CD4-positive, alpha-beta T cell treated with Interleukin-17A for 1 hour (primary cell): ENCODE results near the gene TARS3.

Experiments
- DNase-seq: peaks from one replicate; pipeline ENCODE4 v3.0.0-alpha.2; 2020

The TARS3 gene

GRCh38 chr15:101697488-101697887 is 26.8 kb downstream of the TARS3 start:
- peak; percentile 10 for DNase-seq

- DNase-seq: no peak
These were observed 27.4 kb downstream of the TARS3 start for GRCh38 chr15:101696829-101697228.

- no peak for DNase-seq
These were observed 30.0 kb downstream of the TARS3 start for GRCh38 chr15:101694261-101694660.

DNA sequence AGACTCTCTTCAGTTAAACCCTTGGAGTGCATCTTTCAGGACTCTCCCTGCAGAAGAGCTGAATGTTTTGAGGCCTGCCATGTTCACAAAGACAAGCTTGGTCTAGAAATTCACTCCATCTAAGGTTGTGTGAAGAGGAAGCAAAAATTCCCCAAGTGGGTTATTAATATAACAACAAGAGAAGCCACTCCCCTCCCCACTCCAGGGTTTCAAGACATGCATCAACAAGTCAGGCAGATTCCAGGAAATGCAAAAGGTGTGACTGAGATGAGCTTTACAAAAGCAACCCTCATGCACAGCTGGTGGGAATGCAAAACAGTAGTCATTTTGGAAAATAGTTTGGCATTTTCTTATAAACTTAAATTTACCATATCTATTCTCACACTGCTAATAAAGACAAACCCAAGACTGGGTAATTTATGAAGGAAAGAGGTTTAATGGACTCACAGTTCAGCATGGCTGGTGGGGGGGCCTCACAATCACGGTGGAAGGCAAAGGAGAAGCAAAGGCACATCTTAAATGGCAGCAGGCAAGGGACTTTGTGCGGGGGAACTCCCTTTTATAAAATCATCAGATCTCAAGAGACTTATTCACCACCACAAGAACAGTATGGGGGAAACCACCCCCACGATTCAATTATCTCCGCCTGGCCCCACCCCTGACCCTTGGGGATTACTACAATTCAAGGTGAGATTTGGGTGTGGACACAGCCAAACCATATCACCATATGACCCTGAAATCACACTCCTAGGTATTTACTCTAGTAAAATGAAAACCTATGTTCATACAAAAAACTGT is 31.3 kb downstream of the TARS3 start:
- DNase-seq: no peak

GRCh38 chr15:101689901-101690300 is 34.4 kb downstream of the TARS3 start:
- no peak for DNase-seq

GRCh38 chr15:101686718-101687117 is 37.6 kb downstream of the TARS3 start:
- DNase-seq: no peak

DNA sequence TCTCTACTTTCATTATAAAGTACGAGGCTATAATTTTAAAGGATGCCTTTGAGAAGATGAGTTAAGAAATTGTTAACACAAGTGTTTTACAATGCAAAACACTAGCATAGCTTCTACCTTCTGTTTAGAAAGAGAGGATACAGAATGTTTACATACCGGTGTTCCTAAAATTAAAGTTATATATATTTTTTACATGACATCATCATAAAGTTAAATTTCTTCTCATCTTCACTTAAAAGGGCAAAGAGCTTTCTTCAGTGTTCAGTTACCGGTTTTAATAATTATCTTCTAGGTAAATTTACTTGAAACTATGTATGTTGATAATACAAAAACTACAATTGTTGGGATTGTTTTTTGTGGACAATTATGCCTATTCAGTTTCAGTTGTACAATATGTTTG is 39.4 kb downstream of the TARS3 start:
- no peak for DNase-seq

DNA sequence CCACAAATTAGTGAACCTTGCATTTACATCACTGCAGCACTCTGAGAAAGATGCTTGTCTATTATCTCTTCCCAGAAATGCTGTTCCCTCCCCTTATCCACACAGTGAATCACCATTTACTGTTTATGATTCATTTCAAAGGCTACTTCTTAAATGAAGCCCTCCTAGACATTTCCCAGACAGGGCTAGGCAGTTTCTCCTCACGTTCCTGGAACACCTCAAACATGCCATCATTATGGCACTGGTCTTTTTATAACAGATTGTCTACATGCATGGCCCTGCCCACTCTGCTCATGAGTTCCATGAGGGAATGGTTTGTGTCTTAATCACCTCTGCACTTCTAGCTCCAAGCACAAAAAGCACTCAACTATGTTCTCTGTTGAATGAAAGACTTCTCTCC is 39.9 kb downstream of the TARS3 start:
- DNase-seq: no peak

- DNase-seq: no peak
These were observed 44.5 kb downstream of the TARS3 start for GRCh38 chr15:101679806-101680205.

GRCh38 chr15:101676921-101677329 is 47.3 kb downstream of the TARS3 start:
- no peak for DNase-seq

DNA sequence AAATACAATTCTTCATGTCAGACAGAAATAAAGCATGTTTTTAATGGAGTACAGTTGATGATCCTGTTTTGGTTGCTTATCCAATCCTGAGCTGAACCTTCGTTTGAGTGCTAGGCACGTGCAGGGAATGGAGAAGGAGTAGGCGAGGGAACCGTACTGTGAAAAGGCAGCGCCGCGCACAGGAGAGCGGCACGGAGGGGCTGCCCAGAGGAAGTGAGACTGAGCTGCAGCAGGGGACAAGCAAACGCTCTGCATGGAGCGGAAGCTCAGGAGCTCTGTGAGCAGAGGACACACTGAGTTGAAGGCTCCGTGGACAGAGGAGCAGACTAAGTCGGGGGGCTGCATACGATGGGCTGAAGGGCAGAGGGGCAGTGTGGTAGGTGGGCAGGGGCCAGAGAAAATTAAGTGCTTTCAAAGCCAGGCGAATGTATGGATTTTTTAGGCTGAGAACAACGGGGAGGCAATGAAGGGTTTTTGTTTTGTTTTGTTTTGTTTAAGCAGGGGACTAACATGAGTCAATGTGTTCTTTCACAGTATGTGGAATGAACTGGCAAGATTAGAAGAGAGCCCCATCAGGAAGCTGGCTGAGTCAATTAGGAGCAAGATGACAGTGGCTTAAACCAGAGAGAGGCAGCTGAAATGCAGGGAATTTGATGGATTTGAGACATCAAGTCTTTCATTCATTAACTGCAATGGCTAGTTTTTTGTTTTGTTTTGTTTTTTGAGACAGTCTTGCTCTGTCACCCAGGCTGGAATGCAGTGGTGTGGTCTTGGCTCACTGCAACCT is 48.3 kb downstream of the TARS3 start:
- DNase-seq: no peak

DNA sequence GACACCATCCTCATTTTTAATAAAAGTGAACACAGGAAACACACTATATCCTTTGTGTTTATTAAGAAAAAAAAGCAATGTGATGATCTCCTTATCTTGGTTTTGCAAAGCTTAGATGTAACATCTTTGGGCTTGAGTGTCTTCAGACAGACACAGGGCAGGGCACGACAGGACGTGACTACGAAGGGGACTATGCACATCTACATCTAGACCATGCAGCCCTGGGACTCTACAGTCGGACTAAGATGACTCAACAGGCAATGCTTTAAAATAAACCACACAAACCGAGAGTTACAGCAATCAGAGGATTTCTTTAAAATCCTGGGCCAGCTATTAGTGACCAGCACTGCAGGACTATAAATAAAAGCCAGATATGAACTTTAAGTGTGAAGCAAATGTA is 49.3 kb downstream of the TARS3 start:
- DNase-seq: no peak

DNA sequence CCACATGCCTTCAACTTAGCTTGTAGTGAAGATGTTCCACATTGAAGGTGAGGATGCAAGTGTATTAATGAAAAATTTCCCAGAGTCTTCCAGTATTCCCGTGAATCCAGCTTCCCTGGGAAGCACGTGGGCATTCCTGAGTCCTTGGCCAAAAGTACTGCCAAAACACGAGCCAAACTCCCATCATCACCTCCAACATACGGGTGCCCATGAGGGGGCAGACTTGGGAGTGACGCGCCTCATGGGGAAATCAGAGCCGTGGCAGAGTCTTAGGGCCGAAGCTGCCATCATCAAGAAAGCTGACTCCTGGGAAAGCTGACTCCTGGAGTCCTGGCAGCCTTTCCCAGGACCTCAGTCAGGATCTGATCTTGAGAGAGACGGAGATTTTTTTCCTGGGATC is 52.0 kb downstream of the TARS3 start:
- no peak for DNase-seq

GRCh38 chr15:101669744-101670143 is 54.5 kb downstream of the TARS3 start:
- DNase-seq: no peak

DNA sequence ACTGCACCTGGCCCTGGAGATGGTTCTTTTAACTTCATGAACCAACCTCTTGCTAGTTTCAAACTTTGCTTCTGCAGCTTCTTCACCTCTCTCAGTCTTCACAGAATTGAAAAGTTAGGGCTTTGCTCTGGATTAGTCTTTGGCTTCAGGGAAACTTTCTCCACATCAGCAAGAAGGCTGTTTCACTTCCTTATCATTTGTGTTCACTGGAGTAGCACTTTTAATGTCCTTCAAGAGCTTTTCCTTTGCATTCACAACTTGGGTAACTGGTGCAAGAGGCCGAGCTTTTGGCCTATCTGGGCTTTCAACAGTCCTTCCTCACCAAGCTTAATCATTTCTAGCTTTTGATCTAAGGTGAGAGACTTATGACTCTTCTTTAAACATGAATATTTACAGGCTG is 56.4 kb downstream of the TARS3 start:
- DNase-seq: no peak

- DNase-seq: no peak
These were observed 59.9 kb downstream of the TARS3 start for GRCh38 chr15:101664303-101664913.

GRCh38 chr15:101662203-101662602 is 62.1 kb downstream of the TARS3 start:
- DNase-seq: no peak

GRCh38 chr15:101660005-101660404 is 64.3 kb downstream of the TARS3 start:
- no peak for DNase-seq

- DNase-seq: no peak
These were observed 66.1 kb downstream of the TARS3 start for GRCh38 chr15:101657968-101658784.

GRCh38 chr15:101657171-101657570 is 67.1 kb downstream of the TARS3 start:
- no peak for DNase-seq

DNA sequence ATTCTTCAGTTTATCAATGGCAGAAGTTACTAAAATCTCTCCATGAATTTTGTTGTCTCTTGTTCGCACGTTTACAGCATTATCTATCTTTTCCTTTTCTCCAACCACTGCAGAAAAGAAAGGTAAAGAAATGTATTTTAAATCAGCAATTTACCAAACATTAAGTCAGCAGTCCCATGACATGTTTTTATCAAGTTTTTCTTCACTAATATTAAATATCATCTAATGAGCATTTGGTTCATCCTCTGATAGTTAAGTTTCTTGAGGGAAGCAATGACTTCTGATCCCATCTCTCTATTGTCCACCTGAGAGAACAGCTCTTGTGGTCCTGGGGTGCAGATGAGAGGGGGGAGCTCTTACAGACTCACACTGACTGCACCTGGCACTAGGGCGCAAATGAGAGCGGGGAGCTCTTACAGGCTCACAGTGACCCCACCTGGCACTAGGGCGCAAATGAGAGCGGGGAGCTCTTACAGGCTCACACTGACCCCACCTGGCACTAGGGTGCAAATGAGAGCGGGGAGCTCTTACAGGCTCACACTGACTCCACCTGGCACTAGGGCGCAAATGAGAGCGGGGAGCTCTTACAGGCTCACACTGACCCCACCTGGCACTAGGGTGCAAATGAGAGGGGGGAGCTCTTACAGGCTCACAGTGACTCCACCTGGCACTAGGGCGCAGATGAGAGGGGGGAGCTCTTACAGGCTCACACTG is 69.5 kb downstream of the TARS3 start:
- peak; percentile 38 for DNase-seq

DNA sequence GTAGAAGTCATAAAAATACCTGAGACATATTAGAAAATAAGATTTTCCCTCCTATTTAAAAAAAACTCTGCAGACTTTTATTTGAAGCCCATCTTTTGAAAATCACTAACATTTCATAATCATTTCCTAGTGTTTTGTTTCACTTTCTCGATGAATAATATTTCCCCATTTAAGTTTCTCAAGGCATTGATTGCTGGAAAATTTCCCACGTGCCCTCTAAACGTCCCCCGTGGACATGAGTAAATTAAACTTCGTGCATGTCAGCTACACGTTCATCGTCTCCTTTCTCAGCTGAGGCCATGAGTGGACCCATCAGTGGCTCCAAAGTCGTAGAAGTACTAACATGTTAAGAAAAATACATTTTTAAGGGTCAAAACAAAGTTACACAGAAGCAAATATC is 70.1 kb downstream of the TARS3 start:
- DNase-seq: no peak
